DOHH2 (cell line): ENCODE data around the gene RMDN2.

Experiments
- EZH2phosphoT487 ChIP-seq: fragments of 200-600 bp; sonication (generic); IDR thresholded peaks from 2 replicates; pipeline ENCODE4 v1.6.1; 2017; ENCODE audit warnings: borderline replicate concordance, mild to moderate bottlenecking, antibody characterized with exemption, low read length, moderate library complexity, mixed read lengths
- TF ChIP-seq, protein P1 (sequence below): fragments of 200-600 bp; sonication (generic); IDR thresholded peaks from one replicate; pipeline ENCODE4 v1.5.1; 2014; ENCODE audit warnings: antibody characterized with exemption, mild to moderate bottlenecking, low read depth, low read length; ENCODE audit not compliant: poor library complexity, severe bottlenecking

DNA sequence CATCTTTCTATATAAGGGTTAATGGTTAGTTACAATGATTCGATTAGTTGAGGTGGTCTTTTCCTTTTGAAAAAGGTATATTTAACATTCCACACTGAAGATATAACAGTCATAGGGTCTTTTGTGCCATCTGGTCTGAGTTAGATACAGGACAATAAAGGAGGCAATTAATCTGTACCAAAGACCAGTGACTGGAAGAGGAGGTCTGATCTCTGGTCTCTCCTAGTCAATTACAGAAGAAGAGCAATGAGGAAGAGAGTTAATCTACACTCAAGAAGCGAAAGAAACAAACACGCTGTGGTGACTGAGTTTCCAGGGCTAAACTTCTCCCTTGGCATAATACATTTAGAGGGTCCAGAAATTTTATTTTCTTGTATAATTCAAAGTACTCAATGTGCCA lies 20.7 kb upstream of the RMDN2 start:
- TF ChIP-seq, protein P1, sequence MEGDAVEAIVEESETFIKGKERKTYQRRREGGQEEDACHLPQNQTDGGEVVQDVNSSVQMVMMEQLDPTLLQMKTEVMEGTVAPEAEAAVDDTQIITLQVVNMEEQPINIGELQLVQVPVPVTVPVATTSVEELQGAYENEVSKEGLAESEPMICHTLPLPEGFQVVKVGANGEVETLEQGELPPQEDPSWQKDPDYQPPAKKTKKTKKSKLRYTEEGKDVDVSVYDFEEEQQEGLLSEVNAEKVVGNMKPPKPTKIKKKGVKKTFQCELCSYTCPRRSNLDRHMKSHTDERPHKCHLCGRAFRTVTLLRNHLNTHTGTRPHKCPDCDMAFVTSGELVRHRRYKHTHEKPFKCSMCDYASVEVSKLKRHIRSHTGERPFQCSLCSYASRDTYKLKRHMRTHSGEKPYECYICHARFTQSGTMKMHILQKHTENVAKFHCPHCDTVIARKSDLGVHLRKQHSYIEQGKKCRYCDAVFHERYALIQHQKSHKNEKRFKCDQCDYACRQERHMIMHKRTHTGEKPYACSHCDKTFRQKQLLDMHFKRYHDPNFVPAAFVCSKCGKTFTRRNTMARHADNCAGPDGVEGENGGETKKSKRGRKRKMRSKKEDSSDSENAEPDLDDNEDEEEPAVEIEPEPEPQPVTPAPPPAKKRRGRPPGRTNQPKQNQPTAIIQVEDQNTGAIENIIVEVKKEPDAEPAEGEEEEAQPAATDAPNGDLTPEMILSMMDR = no peak
- no peak for TF ChIP-seq EZH2phosphoT487
